ENCODE results near the gene CD93.

GRCh38 chr20:23059846-23060245, 26.3 kb downstream of the CD93 start:
- TF ChIP-seq GATA2 (IDR thresholded peaks at IDR 0.05; ENCODE audit: low read depth, low read length) = no peak
- TF ChIP-seq GATA3 (IDR thresholded peaks at IDR 0.05; ENCODE audit: low read depth, low read length) = no peak

Measured in SH-SY5Y (cell line).